LoVo (cell line): ENCODE data around the gene MPIG6B.

Experiments used
- DNase-seq: peaks from one replicate; pipeline ENCODE4 v3.0.0-alpha.2; 2016; ENCODE audit warnings: low spot score

Gene MPIG6B

GRCh38 chr6:31768363-31769257, 45.4 kb downstream of the MPIG6B start:
- DNase-seq: no peak

GRCh38 chr6:31769684-31770371, 46.7 kb downstream of the MPIG6B start:
- peak; percentile 46 for DNase-seq

DNA sequence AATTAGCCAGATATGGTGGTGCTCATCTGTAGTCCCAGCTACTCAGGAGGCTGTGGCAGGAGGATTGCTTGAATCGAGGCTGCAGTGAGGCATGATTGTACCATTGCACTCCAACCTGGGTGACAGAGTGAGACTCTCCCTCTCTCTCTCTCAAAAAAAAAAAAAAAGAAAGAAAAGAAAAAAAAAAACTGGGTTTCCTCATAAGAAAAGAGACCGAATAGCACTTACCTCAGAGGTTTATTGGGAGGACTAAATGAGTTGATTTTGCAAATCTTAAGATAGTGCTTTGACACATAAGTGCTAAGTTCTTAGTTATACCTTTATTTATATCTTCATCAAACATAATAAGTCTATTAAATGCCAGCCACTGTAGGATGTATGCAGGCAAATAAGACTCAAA, 47.7 kb downstream of the MPIG6B start:
- no peak for DNase-seq

GRCh38 chr6:31771992-31772358, 48.8 kb downstream of the MPIG6B start:
- no peak for DNase-seq

DNA sequence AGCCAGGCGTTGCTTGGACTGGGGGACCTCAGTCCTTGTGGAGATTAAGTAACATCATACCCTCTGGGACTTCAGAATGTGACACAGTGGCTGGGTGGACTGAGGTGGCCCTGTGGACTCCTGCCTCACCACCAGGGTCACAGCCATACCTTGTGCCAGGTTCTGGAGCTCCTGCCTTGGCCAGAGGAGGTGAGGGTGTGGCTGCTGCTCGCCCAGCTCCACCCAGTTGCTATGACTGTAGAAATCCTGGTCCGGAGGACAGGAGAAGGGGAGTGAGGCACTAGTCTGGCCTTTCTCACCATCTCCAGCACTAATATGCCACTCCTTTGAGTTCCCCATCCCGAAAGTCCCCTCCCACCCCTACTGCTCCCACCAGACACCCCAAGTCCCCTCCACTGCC, 52.0 kb downstream of the MPIG6B start:
- peak; percentile 58 for DNase-seq

DNA sequence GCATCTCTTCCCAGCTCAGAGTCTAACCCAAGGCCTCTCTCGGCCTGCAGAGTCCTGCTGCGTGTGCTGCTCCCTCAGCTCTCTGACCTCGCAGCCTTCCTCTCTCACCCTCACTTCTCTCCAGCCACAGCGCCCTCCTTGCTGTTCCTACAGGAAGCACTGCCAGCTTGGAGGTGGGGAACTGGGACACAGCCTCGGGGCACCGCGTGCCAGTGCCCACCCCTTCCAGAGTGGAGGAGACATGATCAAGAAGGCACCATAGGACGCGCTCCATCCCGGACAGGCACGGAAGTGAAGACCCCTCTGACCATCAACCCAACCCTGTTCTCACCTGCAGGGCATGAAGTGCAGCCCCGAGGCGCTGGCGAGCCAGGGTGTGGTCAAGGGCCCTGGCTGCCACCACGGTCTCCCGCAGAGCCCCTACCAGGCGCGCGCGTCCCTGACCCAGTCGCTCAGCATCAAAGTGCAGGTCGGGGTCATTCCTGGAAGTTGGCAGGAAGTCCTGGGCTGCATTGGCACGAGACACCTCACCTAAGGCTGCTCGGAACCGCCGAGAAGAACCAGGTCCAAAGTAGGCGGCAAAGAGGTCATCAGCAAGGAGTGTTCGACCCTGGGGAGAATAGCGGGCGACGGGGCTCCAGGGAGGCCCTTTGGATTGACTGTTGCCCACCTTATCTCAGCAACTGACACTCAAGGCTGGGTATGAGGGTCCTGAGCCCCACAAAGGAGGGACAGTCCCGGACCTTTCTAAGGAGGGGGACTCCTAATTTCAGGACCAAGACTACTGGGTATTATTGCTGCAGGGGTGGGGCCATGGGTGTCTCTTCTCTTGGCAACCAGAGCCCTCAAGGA, 52.7 kb downstream of the MPIG6B start:
- DNase-seq: no peak
